GM12878 (cell line): ENCODE measurements around the gene MESP2. TPM values are rescaled to one million over a fixed set of nuclear protein-coding genes. Genes with fewer than 3 reads are reported as not detected.

Experiments
- ATAC-seq: fragments of 200-7000 bp; cut with Tn5 transposase; 3 replicates; pipeline ENCODE4 v1.9.1; 2020; ENCODE audit warnings: mild to moderate bottlenecking, moderate library complexity
- BruUV-seq: library from RNA; stranded (reverse); fragments of 400-500 nt; replicated peaks from 2 replicates; lab custom pipeline; 2021; lab: Mats Ljungman, UMichigan
- CTCF ChIA-PET: fragments of 300-600 bp; sonication (Branson Sonifier 250); formaldehyde crosslinking; extraction: SDS; loops from one replicate; lab custom pipeline; 2021; ENCODE audit warnings: inconsistent platforms; lab: Yijun Ruan, JAX
- POLR2A ChIA-PET: fragments of 350-600 bp; formaldehyde crosslinking; extraction: SDS; loops from one replicate; lab custom pipeline; 2021; ENCODE audit warnings: inconsistent platforms; lab: Charles Lee
- RAD21 ChIA-PET: fragments of 300-600 bp; sonication (Branson Sonifier 250); formaldehyde crosslinking; loops from one replicate; lab custom pipeline; 2023; ENCODE audit warnings: antibody characterized with exemption; ENCODE audit not compliant: unreplicated experiment; lab: Charles Lee
- SMC1A ChIA-PET: fragments of 300-600 bp; sonication (Branson Sonifier 250); formaldehyde crosslinking; loops from one replicate; lab custom pipeline; 2023; ENCODE audit not compliant: unreplicated experiment, uncharacterized antibody; lab: Charles Lee
- DNase-seq: peaks from one replicate; pipeline ENCODE4 v3.0.0-alpha.2; 2011; ENCODE audit warnings: low read depth, low spot score
- FAIRE-seq: peaks from 3 replicates; lab custom pipeline; 2011; peaks lifted over from hg19 to GRCh38; lab: Jason Lieb, UNC
- H2AFZ ChIP-seq: 2 replicates; pipeline ENCODE4 v1.6.0; 2011; ENCODE audit warnings: low read depth, low read length, control low read depth; ENCODE audit not compliant: control insufficient read depth
- H3K27ac ChIP-seq: 2 replicates; pipeline ENCODE4 v1.5.1; 2011; ENCODE audit warnings: control low read depth; ENCODE audit not compliant: control insufficient read depth, insufficient read depth
- H3K27me3 ChIP-seq, 2 experiments: replicated peaks in 1 of 2; 2 replicates each; pipeline versions ENCODE4 v1.6.0 to v1.6.1; 2011; ENCODE audit warnings: low read length in 1 of 2; ENCODE audit not compliant: control insufficient read depth in 2 of 2, insufficient read depth in 2 of 2
- H3K36me3 ChIP-seq, 2 experiments: 2 replicates each; pipeline ENCODE4 v1.5.1; 2011; ENCODE audit warnings: low read length in 1 of 2; ENCODE audit not compliant: control insufficient read depth in 2 of 2, insufficient read depth in 2 of 2
- H3K4me1 ChIP-seq: 2 replicates; pipeline ENCODE4 v1.6.1; 2011; ENCODE audit warnings: mild to moderate bottlenecking, low read length, moderate library complexity, mixed read lengths; ENCODE audit not compliant: control insufficient read depth, insufficient read depth
- H3K4me2 ChIP-seq: 2 replicates; pipeline ENCODE4 v1.6.0; 2011; ENCODE audit warnings: control low read depth; ENCODE audit not compliant: control insufficient read depth, insufficient read depth
- H3K4me3 ChIP-seq: fragments of 200-600 bp; sonication (generic); 2 replicates; pipeline ENCODE4 v1.5.1; 2016
- H3K79me2 ChIP-seq: 2 replicates; pipeline ENCODE4 v1.6.0; 2011; ENCODE audit warnings: low read length; ENCODE audit not compliant: control insufficient read depth, insufficient read depth
- H3K9ac ChIP-seq: 2 replicates; pipeline ENCODE4 v1.8.0; 2011; ENCODE audit warnings: low read length, control low read depth, mixed read lengths; ENCODE audit not compliant: control insufficient read depth, insufficient read depth
- H3K9me3 ChIP-seq: replicated peaks from 3 replicates; pipeline ENCODE4 v1.5.1; 2011; ENCODE audit warnings: mild to moderate bottlenecking, low read length; ENCODE audit not compliant: control insufficient read depth, insufficient read depth
- H4K20me1 ChIP-seq: 2 replicates; pipeline ENCODE4 v1.6.0; 2011; ENCODE audit not compliant: control insufficient read depth, insufficient read depth
- ASH2L ChIP-seq: fragments of 300-600, 200-600 bp; sonication (generic); IDR thresholded peaks from 2 replicates; pipeline ENCODE4 v1.6.1; 2017; ENCODE audit warnings: low read depth, mild to moderate bottlenecking, borderline replicate concordance
- ATF3 ChIP-seq: IDR thresholded peaks from 2 replicates; pipeline ENCODE4 v1.6.1; 2011; ENCODE audit warnings: low read depth, mild to moderate bottlenecking, low read length, moderate library complexity, borderline replicate concordance; ENCODE audit errors: extremely low read depth
- EZH2 ChIP-seq: IDR thresholded peaks from 2 replicates; pipeline ENCODE4 v1.6.1; 2012; ENCODE audit warnings: low read depth, mild to moderate bottlenecking, control low read depth, inconsistent platforms, low read length, borderline replicate concordance; ENCODE audit not compliant: control insufficient read depth
- FOXK2 ChIP-seq: fragments of 450-650 bp; IDR thresholded peaks from 2 replicates; pipeline ENCODE4 v1.6.1; 2017; ENCODE audit warnings: mild to moderate bottlenecking, moderate library complexity
- MYC ChIP-seq: IDR thresholded peaks from 2 replicates; pipeline ENCODE4 v1.6.1; 2011; ENCODE audit warnings: mild to moderate bottlenecking, low read length, moderate library complexity, inconsistent platforms; ENCODE audit not compliant: insufficient read depth, insufficient replicate concordance, insufficient read length, severe bottlenecking
- PKNOX1 ChIP-seq: fragments of 450-650 bp; IDR thresholded peaks from 2 replicates; pipeline ENCODE4 v1.6.1; 2016; ENCODE audit warnings: mild to moderate bottlenecking
- SMAD1 ChIP-seq: fragments of 450-650 bp; IDR thresholded peaks from 2 replicates; pipeline ENCODE4 v1.6.1; 2018; ENCODE audit warnings: mild to moderate bottlenecking, low read depth; ENCODE audit not compliant: partially characterized antibody
- SUPT20H ChIP-seq: IDR thresholded peaks from 2 replicates; pipeline ENCODE4 v1.6.1; 2011; ENCODE audit warnings: low read depth, mild to moderate bottlenecking, low read length, moderate library complexity, borderline replicate concordance; ENCODE audit not compliant: control insufficient read depth
- ZNF24 ChIP-seq: fragments of 450-650 bp; IDR thresholded peaks from 2 replicates; pipeline ENCODE4 v1.6.1; 2017; ENCODE audit warnings: antibody characterized with exemption, mild to moderate bottlenecking
- WGBS: methylation state at CpG from one replicate; pipeline ENCODE4 v1.1.6; 2016; ENCODE audit warnings: low lambda C conversion rate; ENCODE audit not compliant: insufficient replicate concordance, insufficient coverage; ENCODE audit errors: missing lambda C conversion rate; 5-methylcytosine and 5-hydroxymethylcytosine counted together
- in situ Hi-C: fragments of 300-500 bp; cut with MboI; formaldehyde crosslinking; loops from 9 replicates; pipeline ENCODE4 v1.14.3; 2018; ENCODE audit warnings: mixed read lengths
- intact Hi-C: fragments of 100-400 bp; cut with micrococcal nuclease; formaldehyde crosslinking; loops from one replicate; pipeline ENCODE4 v1.14.2; 2022; ENCODE audit not compliant: unreplicated experiment
- polyA plus RNA-seq, 11 experiments: library from polyadenylated mRNA; depleted of rRNA in 4 of 11; unstranded in 6 of 11; stranded (reverse) in 5 of 11; fragments of >200 nt; fragmentation: Nextera tagmentation in 4 of 11; fragmentation: Illumina TruSeq in 1 of 11; extraction: Ambion mirVana in 4 of 11; extraction: Trizol in 1 of 11; gene quantifications; 1 replicate in 1 of 11; 2 replicates in 10 of 11; pipeline versions ENCODE4 v1.2.1 to v1.2.3, GENCODE V29; 2011 to 2016; ENCODE audit warnings: inconsistent platforms in 2 of 11, missing spikeins in 2 of 11, low read depth in 1 of 11
- total RNA-seq, 4 experiments: library from RNA; depleted of rRNA in 3 of 4; stranded (reverse); fragments of >200 nt in 3 of 4; fragmentation: Illumina TruSeq in 1 of 4; extraction: Trizol in 1 of 4; gene quantifications; 2 replicates each; pipeline versions ENCODE4 v1.2.1 to v1.2.3, GENCODE V29; 2013 to 2021
- TF ChIP-seq, protein P1 (sequence below): fragments of 450-650 bp; IDR thresholded peaks from 2 replicates; pipeline ENCODE4 v1.6.1; 2016; ENCODE audit warnings: mild to moderate bottlenecking
- TF ChIP-seq, protein P2 (sequence below): fragments of 450-650 bp; IDR thresholded peaks from 2 replicates; pipeline ENCODE4 v1.6.1; 2017; ENCODE audit warnings: mild to moderate bottlenecking, low read depth, inconsistent platforms; ENCODE audit not compliant: poor library complexity, severe bottlenecking

The MESP2 gene
- total and polyA plus RNA-seq, 10 of the 15 experiments (the other 5 are each of a cell fraction or from before 2014, with no cell fraction given): 0.04 TPM; not detected in 9

DNA sequence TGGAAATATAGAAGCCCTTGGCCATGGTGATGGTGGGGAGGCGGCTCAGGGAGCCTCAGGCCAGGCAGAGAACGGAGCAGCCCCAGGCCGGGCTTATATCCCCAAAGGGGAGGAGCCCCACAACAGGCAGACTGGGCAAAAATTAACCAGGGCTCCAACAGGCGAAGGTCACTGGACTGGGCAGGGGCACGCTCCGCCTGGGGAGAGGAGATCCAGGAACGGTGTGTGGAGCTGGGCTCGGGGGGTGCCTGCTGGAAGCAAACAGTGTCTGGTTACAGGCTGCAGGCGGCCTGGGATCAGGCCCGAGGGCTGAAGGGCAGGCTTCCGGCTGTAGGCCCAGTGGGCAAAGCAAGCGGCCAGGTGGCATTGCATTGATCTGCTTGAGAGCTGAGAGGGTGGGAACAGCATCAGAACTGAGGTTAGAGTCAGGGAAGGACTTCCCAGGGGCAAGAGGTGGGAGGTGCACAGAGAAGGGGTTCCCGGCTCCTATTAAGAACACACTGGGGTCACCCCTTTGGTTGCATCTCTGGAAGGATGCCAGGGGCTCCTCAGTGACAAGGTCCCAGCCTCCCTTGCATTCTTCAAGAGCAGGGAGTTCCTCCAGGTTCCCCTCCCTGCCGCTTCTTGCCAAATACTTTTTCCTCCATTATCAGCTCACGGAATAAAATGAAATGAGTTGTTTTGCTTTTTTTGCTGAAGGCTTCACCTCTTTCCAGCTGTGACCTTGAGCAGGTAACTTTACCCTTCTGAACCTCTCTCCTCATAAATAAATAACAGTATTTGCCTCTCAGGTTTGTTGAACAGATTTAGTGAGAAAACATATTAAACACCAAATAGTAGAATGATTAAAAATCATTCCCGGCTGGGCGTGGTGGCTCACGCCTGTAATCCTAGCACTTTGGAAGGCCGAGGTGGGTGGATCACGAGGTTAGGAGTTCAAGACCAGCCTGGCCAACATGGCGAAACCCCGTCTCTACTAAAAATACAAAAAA is 30.7 kb downstream of the MESP2 start:
- ChIA-PET POLR2A (no interaction called here), CTCF (interaction anchor here (1.0 kb wide), 1 partner anchor 46 kb away, joined by 4 read pairs; no protein-coding TSS in a partner anchor), RAD21 (no interaction called here), SMC1A (interaction anchor here (1.0 to 1.3 kb wide), 2 partner anchors 47 to 68 kb away, joined by 3 read pairs; no protein-coding TSS in a partner anchor)
- ATAC-seq (no peak), FAIRE-seq (no peak), DNase-seq (no peak)
- intact Hi-C loops (no loop called here), in situ Hi-C loops (no loop called here)
- Histone ChIP-seq H3K79me2 (no peaks in the 10 kb centered on the region), H3K4me3 (no peak overlapping the region), H3K4me1 (no peaks in the 10 kb centered on the region), H3K27ac (no peak overlapping the region), H3K9ac (no peak overlapping the region), H3K27me3 (no peaks in the 10 kb centered on the region; a peak in 1 of 4 replicates), H3K4me2 (no peak overlapping the region), H3K9me3 (no peaks in the 10 kb centered on the region), H4K20me1 (no peaks in the 10 kb centered on the region; the same call in 1 of the 2 replicates), H2AFZ (no peak overlapping the region), H3K36me3 (no peaks in the 10 kb centered on the region)
- WGBS: 71% methylated on average over 22 of the region's 22 CpGs
- no TSS peak for BruUV-seq
- TF ChIP-seq MYC (no peak), ZNF24 (no peak), EZH2 (no peak), PKNOX1 (no peak), SMAD1 (no peak), ATF3 (no peak), SUPT20H (no peak), FOXK2 (no peak), ASH2L (no peak)
- TF ChIP-seq, protein P1, sequence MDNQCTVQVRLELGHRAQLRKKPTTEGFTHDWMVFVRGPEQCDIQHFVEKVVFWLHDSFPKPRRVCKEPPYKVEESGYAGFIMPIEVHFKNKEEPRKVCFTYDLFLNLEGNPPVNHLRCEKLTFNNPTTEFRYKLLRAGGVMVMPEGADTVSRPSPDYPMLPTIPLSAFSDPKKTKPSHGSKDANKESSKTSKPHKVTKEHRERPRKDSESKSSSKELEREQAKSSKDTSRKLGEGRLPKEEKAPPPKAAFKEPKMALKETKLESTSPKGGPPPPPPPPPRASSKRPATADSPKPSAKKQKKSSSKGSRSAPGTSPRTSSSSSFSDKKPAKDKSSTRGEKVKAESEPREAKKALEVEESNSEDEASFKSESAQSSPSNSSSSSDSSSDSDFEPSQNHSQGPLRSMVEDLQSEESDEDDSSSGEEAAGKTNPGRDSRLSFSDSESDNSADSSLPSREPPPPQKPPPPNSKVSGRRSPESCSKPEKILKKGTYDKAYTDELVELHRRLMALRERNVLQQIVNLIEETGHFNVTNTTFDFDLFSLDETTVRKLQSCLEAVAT: no peak
- TF ChIP-seq, protein P2, sequence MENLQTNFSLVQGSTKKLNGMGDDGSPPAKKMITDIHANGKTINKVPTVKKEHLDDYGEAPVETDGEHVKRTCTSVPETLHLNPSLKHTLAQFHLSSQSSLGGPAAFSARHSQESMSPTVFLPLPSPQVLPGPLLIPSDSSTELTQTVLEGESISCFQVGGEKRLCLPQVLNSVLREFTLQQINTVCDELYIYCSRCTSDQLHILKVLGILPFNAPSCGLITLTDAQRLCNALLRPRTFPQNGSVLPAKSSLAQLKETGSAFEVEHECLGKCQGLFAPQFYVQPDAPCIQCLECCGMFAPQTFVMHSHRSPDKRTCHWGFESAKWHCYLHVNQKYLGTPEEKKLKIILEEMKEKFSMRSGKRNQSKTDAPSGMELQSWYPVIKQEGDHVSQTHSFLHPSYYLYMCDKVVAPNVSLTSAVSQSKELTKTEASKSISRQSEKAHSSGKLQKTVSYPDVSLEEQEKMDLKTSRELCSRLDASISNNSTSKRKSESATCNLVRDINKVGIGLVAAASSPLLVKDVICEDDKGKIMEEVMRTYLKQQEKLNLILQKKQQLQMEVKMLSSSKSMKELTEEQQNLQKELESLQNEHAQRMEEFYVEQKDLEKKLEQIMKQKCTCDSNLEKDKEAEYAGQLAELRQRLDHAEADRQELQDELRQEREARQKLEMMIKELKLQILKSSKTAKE: no peak
